Upper lobe of right lung (tissue), 1 donor: Measurements from ENCODE around the gene FOXK1. TPM values are rescaled to one million over a fixed set of nuclear protein-coding genes. Genes with fewer than 3 reads are reported as not detected.
A peak's percentile ranks its signal among the peaks of the same experiment; 100 is the strongest.

ENCODE experiments used
- ATAC-seq: fragments of 200-7000 bp; cut with Tn5 transposase; one replicate; pipeline ENCODE4 v1.9.1; 2020; ENCODE audit warnings: mild to moderate bottlenecking, moderate library complexity
- DNase-seq: peaks from one replicate; pipeline ENCODE4 v3.0.0-alpha.2; 2020
- H3K27ac ChIP-seq: fragments of 200-600 bp; one replicate; pipeline ENCODE4 v1.8.0; 2022
- H3K27me3 ChIP-seq: fragments of 200-600 bp; one replicate; pipeline ENCODE4 v1.8.0; 2022; ENCODE audit warnings: mild to moderate bottlenecking
- H3K36me3 ChIP-seq: fragments of 200-600 bp; one replicate; pipeline ENCODE4 v1.8.0; 2022
- H3K4me1 ChIP-seq: fragments of 200-600 bp; one replicate; pipeline ENCODE4 v1.8.0; 2022
- H3K4me3 ChIP-seq: fragments of 200-600 bp; one replicate; pipeline ENCODE4 v1.8.0; 2022; ENCODE audit warnings: mild to moderate bottlenecking
- H3K9me3 ChIP-seq: fragments of 200-600 bp; one replicate; pipeline ENCODE4 v1.8.0; 2022
- intact Hi-C: fragments of 100-400 bp; cut with DNase I; formaldehyde crosslinking; loops from one replicate; pipeline ENCODE4 v1.11.0; 2022
- total RNA-seq: library from RNA; stranded (reverse); fragmentation: NEBNext Ultra II Directional; extraction: Animal tissue kit (Norgen Biotek cat#: 25700); gene quantifications from one replicate; pipeline ENCODE4 v1.2.1, GENCODE V29; 2021
- TF ChIP-seq, protein P1 (sequence below): fragments of 200-600 bp; IDR thresholded peaks from one replicate; pipeline ENCODE4 v1.8.0; 2022; ENCODE audit warnings: antibody characterized with exemption
- donor health status: DM: no; HTN: yes; CAD: no; lungs with severe emphysema.

FOXK1 gene
- total RNA-seq, 1 donor from 2014 or later: 33.3 TPM

DNA sequence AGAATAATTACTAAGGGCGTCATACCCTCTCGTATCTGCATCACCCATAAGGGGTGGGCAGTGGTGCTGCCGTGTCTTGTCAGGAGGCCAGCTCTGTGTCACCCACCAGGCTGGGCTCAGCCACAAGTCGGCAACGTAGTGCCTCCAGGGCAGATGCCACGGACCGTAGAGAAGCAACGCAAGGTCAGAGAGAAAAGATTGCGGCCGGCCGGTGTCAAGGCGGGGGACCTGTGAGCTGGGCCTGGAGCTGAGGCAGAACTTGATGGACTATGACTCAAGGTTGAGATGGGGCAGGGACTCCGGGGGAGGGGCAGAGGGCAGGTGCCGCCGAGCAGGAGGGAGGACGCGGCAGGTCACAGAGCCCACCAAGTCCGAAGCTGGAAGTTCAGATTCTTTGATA, 29.5 kb downstream of the FOXK1 start:
- no peak for ATAC-seq
- Histone ChIP-seq H3K4me3 (no peak overlapping the region), H3K27ac (no peak overlapping the region), H3K36me3 (no peaks in the 10 kb centered on the region), H3K27me3 (no peaks in the 10 kb centered on the region), H3K9me3 (no peaks in the 10 kb centered on the region), H3K4me1 (peaks cover 63% of the 10 kb centered on the region)
- TF ChIP-seq, protein P1, sequence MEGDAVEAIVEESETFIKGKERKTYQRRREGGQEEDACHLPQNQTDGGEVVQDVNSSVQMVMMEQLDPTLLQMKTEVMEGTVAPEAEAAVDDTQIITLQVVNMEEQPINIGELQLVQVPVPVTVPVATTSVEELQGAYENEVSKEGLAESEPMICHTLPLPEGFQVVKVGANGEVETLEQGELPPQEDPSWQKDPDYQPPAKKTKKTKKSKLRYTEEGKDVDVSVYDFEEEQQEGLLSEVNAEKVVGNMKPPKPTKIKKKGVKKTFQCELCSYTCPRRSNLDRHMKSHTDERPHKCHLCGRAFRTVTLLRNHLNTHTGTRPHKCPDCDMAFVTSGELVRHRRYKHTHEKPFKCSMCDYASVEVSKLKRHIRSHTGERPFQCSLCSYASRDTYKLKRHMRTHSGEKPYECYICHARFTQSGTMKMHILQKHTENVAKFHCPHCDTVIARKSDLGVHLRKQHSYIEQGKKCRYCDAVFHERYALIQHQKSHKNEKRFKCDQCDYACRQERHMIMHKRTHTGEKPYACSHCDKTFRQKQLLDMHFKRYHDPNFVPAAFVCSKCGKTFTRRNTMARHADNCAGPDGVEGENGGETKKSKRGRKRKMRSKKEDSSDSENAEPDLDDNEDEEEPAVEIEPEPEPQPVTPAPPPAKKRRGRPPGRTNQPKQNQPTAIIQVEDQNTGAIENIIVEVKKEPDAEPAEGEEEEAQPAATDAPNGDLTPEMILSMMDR: no peak
- DNase-seq: no peak
- intact Hi-C loops: no loop called here

DNA sequence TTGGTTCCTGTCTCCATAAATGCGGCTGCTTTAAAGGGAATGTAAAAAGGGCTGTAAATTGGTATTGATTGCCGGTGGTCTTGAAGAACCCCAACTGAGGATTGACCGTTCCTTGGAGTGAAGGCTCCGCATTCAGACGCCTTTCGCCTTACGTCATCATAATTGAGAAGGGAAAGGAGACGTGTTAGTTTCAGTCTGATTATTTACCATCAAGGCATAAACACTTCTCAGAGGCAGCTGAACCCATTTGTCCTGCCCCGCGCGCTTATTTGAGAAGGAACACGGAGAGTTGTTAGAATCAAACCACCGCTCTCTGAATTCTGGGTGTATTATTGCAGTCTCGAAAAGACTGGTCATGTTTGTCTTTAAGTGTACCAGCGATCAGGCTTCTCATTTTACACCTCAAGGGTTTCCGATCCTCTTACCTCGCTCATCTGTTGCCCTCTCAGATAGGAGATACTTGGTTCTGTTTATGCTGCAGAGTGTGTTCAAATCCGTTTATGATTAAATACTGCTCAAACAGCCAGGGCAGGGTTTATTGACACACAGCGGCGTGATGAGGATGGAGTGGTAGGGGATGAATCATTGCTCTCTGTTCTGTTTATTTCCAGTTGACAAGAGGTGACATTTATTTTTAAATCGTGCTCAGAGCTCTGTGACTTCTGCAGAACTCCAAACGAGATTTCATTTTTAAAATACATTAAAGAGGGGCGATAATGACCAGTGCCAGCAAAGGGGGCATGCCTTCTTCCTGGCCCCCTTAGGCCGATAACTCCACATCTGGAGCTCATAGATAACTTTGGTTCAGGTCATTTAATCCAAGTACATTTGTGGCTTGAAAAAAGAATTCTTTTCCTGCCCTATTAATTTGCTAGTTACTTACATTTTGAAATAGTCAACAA, 30.4 kb downstream of the FOXK1 start:
- no peaks in the 10 kb centered on the region for H3K27me3 ChIP-seq
- intact Hi-C loops: no loop called here
- DNase-seq: no peak
- peaks cover 54% of the 10 kb centered on the region for H3K4me1 ChIP-seq
- ATAC-seq: peak; percentile 50
- H3K27ac ChIP-seq: peak overlapping the region; percentile 6
- H3K9me3 ChIP-seq: no peaks in the 10 kb centered on the region
- no peaks in the 10 kb centered on the region for H3K36me3 ChIP-seq
- H3K4me3 ChIP-seq: no peak overlapping the region
- TF ChIP-seq, protein P1: no peak

DNA sequence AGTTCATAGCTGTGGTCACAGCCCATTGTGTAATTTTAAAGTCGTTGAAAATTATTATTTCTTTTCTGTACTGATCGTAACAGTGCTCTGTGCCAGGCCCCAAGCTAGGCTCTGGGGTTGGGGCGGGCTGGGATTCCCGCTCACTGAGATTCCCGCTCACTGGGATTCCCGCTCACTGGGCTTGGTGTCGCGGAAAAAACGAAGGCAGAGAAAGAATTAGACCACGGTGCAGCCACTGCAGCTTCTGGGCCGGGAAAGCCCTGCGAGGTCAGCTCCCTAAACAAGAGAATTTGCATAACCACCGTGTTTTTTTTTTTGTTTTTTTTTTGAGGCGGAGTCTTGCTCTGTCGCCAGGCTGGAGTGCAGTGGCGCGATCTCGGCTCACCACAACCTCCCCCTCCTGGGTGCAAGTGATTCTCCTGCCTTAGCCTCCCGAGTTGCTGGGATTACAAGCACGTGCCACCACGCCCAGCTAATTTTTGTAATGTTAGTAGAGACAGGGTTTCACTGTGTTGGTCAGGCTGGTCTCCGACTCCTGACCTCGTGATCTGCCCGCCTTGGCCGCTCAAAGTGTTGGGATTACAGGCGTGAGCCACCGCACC, 31.2 kb downstream of the FOXK1 start:
- peak; percentile 70 for DNase-seq
- peaks cover 46% of the 10 kb centered on the region for H3K4me1 ChIP-seq
- peak; percentile 10 for ATAC-seq

DNA sequence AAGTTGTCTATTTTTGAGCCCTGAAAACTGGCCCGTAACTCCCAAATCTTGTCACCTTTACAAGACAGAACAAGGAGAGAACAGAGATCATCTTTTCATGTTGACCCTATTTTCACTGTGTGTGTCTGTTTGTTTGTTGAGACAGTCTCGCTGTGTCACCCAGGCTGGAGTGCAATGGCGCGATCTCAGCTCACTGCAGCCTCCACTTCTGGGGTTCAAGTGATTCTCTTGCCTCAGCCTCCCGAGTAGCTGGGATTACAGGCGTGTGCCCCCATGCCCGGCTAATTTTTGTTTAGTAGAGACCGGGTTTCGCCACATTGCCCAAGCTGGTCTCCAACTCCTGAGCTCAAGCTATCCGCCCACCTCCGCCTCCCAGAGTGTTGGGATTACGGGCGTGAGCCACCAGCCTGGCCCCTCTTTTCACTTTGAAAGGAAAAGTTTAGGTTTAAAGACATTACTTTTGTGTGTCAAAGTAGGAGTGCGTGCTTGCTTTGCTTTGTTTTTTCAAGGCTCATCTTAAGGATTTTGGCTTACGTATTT, 32.1 kb downstream of the FOXK1 start:
- no peak overlapping the region for H3K4me3 ChIP-seq

More for the DNA sequence above, 31.2 kb downstream of the FOXK1 start:
- H3K27me3 ChIP-seq: no peaks in the 10 kb centered on the region
- TF ChIP-seq, protein P1: no peak
- peak overlapping the region; percentile 6 for H3K27ac ChIP-seq
- H3K9me3 ChIP-seq: no peaks in the 10 kb centered on the region
- intact Hi-C loops: no loop called here
- no peaks in the 10 kb centered on the region for H3K36me3 ChIP-seq
- no peak overlapping the region for H3K4me3 ChIP-seq

DNA sequence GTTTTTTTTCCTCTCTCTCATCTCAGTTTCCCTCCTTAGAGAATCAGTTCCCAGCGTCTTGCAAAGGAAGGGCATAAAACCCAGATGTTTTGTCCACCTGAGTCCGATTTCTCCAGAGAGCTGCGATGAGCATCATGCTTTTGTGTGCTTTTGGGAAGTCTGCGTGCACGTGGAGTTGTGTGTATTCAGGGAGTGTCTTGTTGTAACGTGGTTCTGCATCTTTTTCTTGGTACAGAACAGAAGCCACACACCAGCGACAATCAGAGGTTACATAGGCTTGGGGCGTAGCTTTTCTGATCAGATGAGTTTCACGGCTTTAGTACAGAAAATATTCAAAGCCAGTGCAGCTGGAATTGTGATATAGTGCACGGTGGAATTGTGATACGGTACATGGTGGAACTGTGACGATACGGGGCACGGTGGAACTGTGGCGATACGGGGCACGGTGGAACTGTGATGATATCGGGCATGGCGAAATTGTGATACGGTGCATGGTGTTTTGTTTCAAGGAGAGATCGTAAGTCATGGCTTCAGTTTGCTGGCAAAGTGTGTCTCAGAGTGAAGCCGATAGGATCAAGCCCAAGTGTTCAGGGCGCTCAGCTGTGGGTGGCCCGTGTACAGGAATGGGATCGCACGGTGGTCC, 32.8 kb downstream of the FOXK1 start:
- H3K4me1 ChIP-seq: peaks cover 44% of the 10 kb centered on the region
- TF ChIP-seq, protein P1: no peak
- no peaks in the 10 kb centered on the region for H3K27me3 ChIP-seq
- ATAC-seq (no peak), DNase-seq (no peak)
- H3K9me3 ChIP-seq: no peaks in the 10 kb centered on the region
- intact Hi-C loops: no loop called here
- H3K36me3 ChIP-seq: no peaks in the 10 kb centered on the region
- H3K4me3 ChIP-seq: no peak overlapping the region
- H3K27ac ChIP-seq: no peak overlapping the region

More for the DNA sequence above, 32.1 kb downstream of the FOXK1 start:
- Histone ChIP-seq H3K27ac (no peak overlapping the region), H3K9me3 (no peaks in the 10 kb centered on the region), H3K27me3 (no peaks in the 10 kb centered on the region), H3K36me3 (no peaks in the 10 kb centered on the region), H3K4me1 (peaks cover 44% of the 10 kb centered on the region)
- no peak for DNase-seq
- TF ChIP-seq, protein P1: no peak
- ATAC-seq: no peak
- intact Hi-C loops: no loop called here
